GM10266 (cell line): Measurements from ENCODE around the gene SFN.

ENCODE experiments used
- DNase-seq: peaks from one replicate; pipeline ENCODE4 v3.0.0; 2012; ENCODE audit errors: extremely low spot score
- CTCF ChIP-seq: IDR thresholded peaks from 2 replicates; pipeline ENCODE4 v1.5.1; 2012; ENCODE audit warnings: mild to moderate bottlenecking, low read depth; ENCODE audit not compliant: control insufficient read depth, insufficient read depth; ENCODE audit errors: missing control alignments

Gene SFN

GRCh38 chr1:26826261-26827105 is 36.5 kb upstream of the SFN start, which contains the start of gene ZDHHC18:
Gene ZDHHC18 (plus strand): TSS chr1:26826688. CDS start chr1:26826805, 117 bp downstream.
- DNase-seq = peak; percentile 92

GRCh38 chr1:26827106-26827604 is 35.8 kb upstream of the SFN start:
- no peak for DNase-seq
- TF ChIP-seq CTCF = no peak

More at GRCh38 chr1:26826261-26827105, 36.5 kb upstream of the SFN start, which contains the start of gene ZDHHC18:
- TF ChIP-seq CTCF = peak; percentile 73

- no peak for DNase-seq
- TF ChIP-seq CTCF = no peak
These were observed 35.3 kb upstream of the SFN start for GRCh38 chr1:26827663-26828062.

- TF ChIP-seq CTCF = no peak
- DNase-seq = peak; percentile 31
These were observed 34.4 kb upstream of the SFN start for GRCh38 chr1:26828411-26828991.

- DNase-seq = no peak
- no peak for TF ChIP-seq CTCF
These were observed 33.6 kb upstream of the SFN start for GRCh38 chr1:26829184-26829911.

- TF ChIP-seq CTCF = no peak
- DNase-seq = no peak
These were observed 31.9 kb upstream of the SFN start for GRCh38 chr1:26831059-26831458.
